Hepatocyte (in vitro differentiated cells): Measurements from ENCODE around the gene MRPS10.

Experiments used
- CTCF ChIP-seq: fragments of 200-600 bp; sonication (generic); IDR thresholded peaks from 2 replicates; pipeline ENCODE4 v1.5.1; 2016; ENCODE audit warnings: antibody characterized with exemption, mild to moderate bottlenecking; ENCODE audit not compliant: poor library complexity
- EZH2 ChIP-seq: fragments of 200-600 bp; sonication (generic); IDR thresholded peaks from 2 replicates; pipeline ENCODE4 v1.6.1; 2016; ENCODE audit warnings: antibody characterized with exemption, mild to moderate bottlenecking, borderline replicate concordance
- EZH2phosphoT487 ChIP-seq: fragments of 200-600 bp; sonication (generic); IDR thresholded peaks from one replicate; pipeline ENCODE4 v1.6.1; 2018; ENCODE audit warnings: antibody characterized with exemption, mild to moderate bottlenecking, low read depth, moderate library complexity; ENCODE audit not compliant: unreplicated experiment, severe bottlenecking

GRCh38 chr6:42200035-42200434 is 17.6 kb downstream of the MRPS10 start:
- TF ChIP-seq CTCF: no peak
- no peak for TF ChIP-seq EZH2
- TF ChIP-seq EZH2phosphoT487: no peak
